Rectal smooth muscle tissue (tissue), 1 donor: ENCODE measurements around the gene PPP1R26.
A peak's percentile ranks its signal among the peaks of the same experiment; 100 is the strongest.

Source experiments
- H3K27ac ChIP-seq: one replicate; pipeline ENCODE4 v1.7.0; 2013; ENCODE audit warnings: low read depth, low read length, inconsistent platforms
- H3K27me3 ChIP-seq: one replicate; pipeline ENCODE4 v1.7.0; 2013; ENCODE audit warnings: low read length; ENCODE audit not compliant: control insufficient read depth, insufficient read depth
- H3K36me3 ChIP-seq: one replicate; pipeline ENCODE4 v1.7.0; 2013; ENCODE audit warnings: low read length; ENCODE audit not compliant: control insufficient read depth, insufficient read depth
- H3K4me1 ChIP-seq: one replicate; pipeline ENCODE4 v1.7.0; 2013; ENCODE audit warnings: low read length; ENCODE audit not compliant: control insufficient read depth, insufficient read depth
- H3K4me3 ChIP-seq: one replicate; pipeline ENCODE4 v1.7.0; 2013; ENCODE audit warnings: low read length
- H3K9ac ChIP-seq: one replicate; pipeline ENCODE4 v1.7.0; 2013; ENCODE audit warnings: low read length

Gene PPP1R26

GRCh38 chr9:135494791-135495559 is 15.4 kb downstream of the PPP1R26 start:
- no peaks in the 10 kb centered on the region for H3K27me3 ChIP-seq
- H3K4me3 ChIP-seq, result no peak overlapping the region
- H3K4me1 ChIP-seq, result no peaks in the 10 kb centered on the region
- H3K36me3 ChIP-seq, result no peaks in the 10 kb centered on the region
- H3K27ac ChIP-seq, result no peak overlapping the region
- H3K9ac ChIP-seq, result no peak overlapping the region

- Histone ChIP-seq H3K9ac (no peak overlapping the region), H3K4me1 (peaks cover 8% of the 10 kb centered on the region), H3K4me3 (no peak overlapping the region), H3K27ac (no peak overlapping the region), H3K36me3 (peaks cover 7% of the 10 kb centered on the region), H3K27me3 (no peaks in the 10 kb centered on the region)
Observed at GRCh38 chr9:135498381-135499126, 19.0 kb downstream of the PPP1R26 start.

GRCh38 chr9:135499326-135500070 is 19.9 kb downstream of the PPP1R26 start:
- Histone ChIP-seq H3K27me3 (no peaks in the 10 kb centered on the region), H3K36me3 (peaks cover 14% of the 10 kb centered on the region), H3K9ac (peak overlapping the region; percentile 10), H3K4me1 (peaks cover 8% of the 10 kb centered on the region), H3K4me3 (peak overlapping the region; percentile 75), H3K27ac (peak overlapping the region; percentile 49)

- no peaks in the 10 kb centered on the region for H3K27me3 ChIP-seq
- peak overlapping the region; percentile 75 for H3K27ac ChIP-seq
- H3K9ac ChIP-seq, result no peak overlapping the region
- peaks cover 8% of the 10 kb centered on the region for H3K4me1 ChIP-seq
- peaks cover 14% of the 10 kb centered on the region for H3K36me3 ChIP-seq
- H3K4me3 ChIP-seq, result peak overlapping the region; percentile 75
Observed at GRCh38 chr9:135500071-135500524, 20.5 kb downstream of the PPP1R26 start.

GRCh38 chr9:135500525-135501260 is 21.1 kb downstream of the PPP1R26 start, which contains the start of gene MRPS2:
Gene MRPS2, plus strand, starts transcription at chr9:135500682. Its CDS starts 29 bp downstream, at chr9:135500711.
- no peaks in the 10 kb centered on the region for H3K27me3 ChIP-seq
- H3K4me1 ChIP-seq, result peaks cover 8% of the 10 kb centered on the region
- H3K9ac ChIP-seq, result peak within 1 kb of the TSS; percentile 67
- H3K36me3 ChIP-seq, result peaks cover 14% of the 10 kb centered on the region
- peak within 1 kb of the TSS; percentile 75 for H3K27ac ChIP-seq
- peak within 1 kb of the TSS; percentile 75 for H3K4me3 ChIP-seq

GRCh38 chr9:135501261-135502167 is 21.9 kb downstream of the PPP1R26 start:
- peak overlapping the region; percentile 75 for H3K27ac ChIP-seq
- peak overlapping the region; percentile 75 for H3K4me3 ChIP-seq
- H3K27me3 ChIP-seq, result no peaks in the 10 kb centered on the region
- peaks cover 14% of the 10 kb centered on the region for H3K36me3 ChIP-seq
- peaks cover 8% of the 10 kb centered on the region for H3K4me1 ChIP-seq
- peak overlapping the region; percentile 67 for H3K9ac ChIP-seq

GRCh38 chr9:135502168-135502872 is 22.7 kb downstream of the PPP1R26 start:
- Histone ChIP-seq H3K27me3 (no peaks in the 10 kb centered on the region), H3K27ac (no peak overlapping the region), H3K9ac (no peak overlapping the region), H3K36me3 (peaks cover 14% of the 10 kb centered on the region), H3K4me1 (peaks cover 8% of the 10 kb centered on the region), H3K4me3 (peak overlapping the region; percentile 75)

GRCh38 chr9:135502873-135503321 is 23.3 kb downstream of the PPP1R26 start:
- Histone ChIP-seq H3K36me3 (peaks cover 14% of the 10 kb centered on the region), H3K9ac (no peak overlapping the region), H3K4me3 (no peak overlapping the region), H3K27me3 (no peaks in the 10 kb centered on the region), H3K4me1 (peaks cover 8% of the 10 kb centered on the region), H3K27ac (no peak overlapping the region)

GRCh38 chr9:135503371-135504261 is 24.0 kb downstream of the PPP1R26 start:
- Histone ChIP-seq H3K27ac (no peak overlapping the region), H3K9ac (no peak overlapping the region), H3K4me3 (no peak overlapping the region), H3K36me3 (peaks cover 14% of the 10 kb centered on the region), H3K4me1 (peaks cover 8% of the 10 kb centered on the region), H3K27me3 (no peaks in the 10 kb centered on the region)
